ENCODE data around the gene GOT2.
"Not testable (repeated sequence)": the region's sequence is repeated elsewhere in the genome, so short reads cannot be mapped to it uniquely, and the experiment has no call there.

The GOT2 gene

GRCh38 chr16:58733671-58734458 lies at the start of gene GOT2:
GOT2 (minus strand) TSS chr16:58734316; CDS start chr16:58734228, 88 bp downstream.
- DNase-seq (ENCODE audit: low read depth in 2 of 2) = peak; percentile 69 to 76

GRCh38 chr16:58779291-58779690 lies 45.2 kb upstream of the GOT2 start:
- DNase-seq (ENCODE audit: low read depth in 2 of 2) = not testable (repeated sequence)

GRCh38 chr16:58773870-58774269 lies 39.8 kb upstream of the GOT2 start:
- DNase-seq (ENCODE audit: low read depth in 2 of 2) = no peak

- no peak for DNase-seq (ENCODE audit: low read depth in 2 of 2)
Measured at GRCh38 chr16:58768145-58768544, 34.0 kb upstream of the GOT2 start.

GRCh38 chr16:58767581-58767980 lies 33.5 kb upstream of the GOT2 start:
- DNase-seq (ENCODE audit: low read depth in 2 of 2) = no peak

DNA sequence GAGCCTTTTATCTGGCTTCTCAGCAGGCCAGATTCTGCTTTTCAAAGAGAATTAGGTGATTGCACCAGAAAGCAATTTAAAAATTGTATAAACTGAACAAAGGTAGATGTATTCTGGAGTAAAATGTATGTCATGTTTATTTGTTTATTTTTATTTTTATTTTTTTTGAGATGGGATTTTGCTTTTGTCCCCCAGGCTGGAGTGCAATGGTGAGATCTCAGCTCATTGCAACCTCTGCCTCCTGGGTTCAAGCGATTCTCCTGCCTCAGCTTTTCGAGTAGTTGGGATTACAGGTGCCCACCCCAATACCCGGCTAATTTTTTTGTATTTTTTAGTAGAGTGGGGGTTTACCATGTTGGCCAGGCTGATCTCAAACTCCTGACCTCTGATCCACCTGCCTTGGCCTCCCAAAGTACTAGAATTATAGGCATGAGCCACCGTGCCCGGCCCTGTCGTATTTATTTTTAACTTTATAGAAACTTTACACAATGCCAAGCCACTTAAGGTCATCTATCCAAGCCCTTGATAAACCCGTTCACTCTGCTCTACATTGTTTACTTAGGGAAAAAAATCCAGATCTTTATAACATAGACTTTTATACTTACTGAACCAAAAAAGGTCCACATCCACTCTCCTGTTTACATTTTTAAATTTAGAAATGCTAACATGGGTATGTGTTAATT lies 22.7 kb upstream of the GOT2 start:
- no peak for DNase-seq (ENCODE audit: low read depth in 2 of 2)

GRCh38 chr16:58755989-58756649 lies 22.0 kb upstream of the GOT2 start:
- DNase-seq (ENCODE audit: low read depth in 2 of 2) = peak; percentile 65 to 66

- DNase-seq (ENCODE audit: low read depth in 2 of 2) = no peak
Measured at GRCh38 chr16:58753711-58754134, 19.6 kb upstream of the GOT2 start.

- no peak for DNase-seq (ENCODE audit: low read depth in 2 of 2)
Measured at GRCh38 chr16:58744497-58744896, 10.4 kb upstream of the GOT2 start.

GRCh38 chr16:58741976-58742375 lies 7.9 kb upstream of the GOT2 start:
- no peak for DNase-seq (ENCODE audit: low read depth in 2 of 2)

GRCh38 chr16:58741166-58741565 lies 7.0 kb upstream of the GOT2 start:
- DNase-seq (ENCODE audit: low read depth in 2 of 2) = no peak

DNA sequence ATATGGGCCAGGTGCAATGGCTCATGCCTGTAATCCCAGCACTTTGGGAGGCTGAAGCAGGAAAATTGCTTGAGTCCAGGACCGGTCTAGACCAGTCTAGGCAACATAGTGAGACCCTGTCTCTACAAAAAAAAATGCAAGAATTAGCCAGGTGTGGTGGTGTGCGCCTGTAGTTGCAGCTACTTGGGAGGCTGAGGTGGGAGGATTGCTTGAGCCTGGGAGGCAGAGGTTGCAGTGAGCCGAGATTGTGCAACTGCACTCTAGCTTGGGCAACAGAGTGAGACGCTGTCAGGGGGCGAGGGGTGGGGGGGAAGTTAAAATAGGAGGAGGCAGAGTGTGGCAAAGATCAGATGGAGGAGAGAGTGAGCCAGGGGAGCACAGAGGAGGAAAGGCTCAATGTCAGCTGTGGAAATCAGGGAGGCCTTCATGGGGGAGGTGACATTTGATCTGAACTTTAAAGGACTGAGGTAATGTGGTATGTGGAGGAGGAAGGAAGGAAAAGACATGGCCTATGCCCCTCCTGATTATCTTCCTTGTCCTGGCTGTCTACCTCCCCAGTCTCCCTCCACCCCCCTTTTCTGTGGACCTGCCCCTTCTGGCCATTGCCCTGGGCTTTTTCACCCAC lies 4.7 kb upstream of the GOT2 start:
- no peak for DNase-seq (ENCODE audit: low read depth in 2 of 2)

GRCh38 chr16:58736341-58736740 lies 2.2 kb upstream of the GOT2 start:
- not testable (repeated sequence) for DNase-seq (ENCODE audit: low read depth in 2 of 2)

- DNase-seq (ENCODE audit: low read depth in 2 of 2) = no peak
Measured at GRCh38 chr16:58734459-58734787, 307 bp upstream of the GOT2 start.

DNA sequence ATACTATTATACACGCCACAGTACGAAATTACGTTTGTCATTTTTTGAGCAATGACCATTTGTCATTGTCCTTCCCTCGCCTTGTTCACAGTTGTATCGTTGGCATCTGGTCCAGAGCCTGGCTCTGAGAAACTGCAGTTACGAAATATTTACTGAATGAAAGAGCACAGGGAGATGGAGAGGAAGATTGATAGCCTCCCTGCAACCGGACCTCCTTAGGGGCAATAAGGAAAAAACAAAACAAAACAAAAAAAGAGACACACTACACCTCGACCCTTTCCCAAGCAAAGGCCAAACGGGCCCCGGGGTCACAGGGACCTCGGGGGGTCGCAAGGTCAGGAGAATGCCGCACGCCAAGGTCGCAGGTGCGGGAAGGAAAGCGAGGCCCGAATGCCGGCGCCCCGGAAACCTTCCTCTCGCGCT lies 857 bp downstream of the GOT2 start:
- DNase-seq (ENCODE audit: low read depth in 2 of 2) = no peak

DNA sequence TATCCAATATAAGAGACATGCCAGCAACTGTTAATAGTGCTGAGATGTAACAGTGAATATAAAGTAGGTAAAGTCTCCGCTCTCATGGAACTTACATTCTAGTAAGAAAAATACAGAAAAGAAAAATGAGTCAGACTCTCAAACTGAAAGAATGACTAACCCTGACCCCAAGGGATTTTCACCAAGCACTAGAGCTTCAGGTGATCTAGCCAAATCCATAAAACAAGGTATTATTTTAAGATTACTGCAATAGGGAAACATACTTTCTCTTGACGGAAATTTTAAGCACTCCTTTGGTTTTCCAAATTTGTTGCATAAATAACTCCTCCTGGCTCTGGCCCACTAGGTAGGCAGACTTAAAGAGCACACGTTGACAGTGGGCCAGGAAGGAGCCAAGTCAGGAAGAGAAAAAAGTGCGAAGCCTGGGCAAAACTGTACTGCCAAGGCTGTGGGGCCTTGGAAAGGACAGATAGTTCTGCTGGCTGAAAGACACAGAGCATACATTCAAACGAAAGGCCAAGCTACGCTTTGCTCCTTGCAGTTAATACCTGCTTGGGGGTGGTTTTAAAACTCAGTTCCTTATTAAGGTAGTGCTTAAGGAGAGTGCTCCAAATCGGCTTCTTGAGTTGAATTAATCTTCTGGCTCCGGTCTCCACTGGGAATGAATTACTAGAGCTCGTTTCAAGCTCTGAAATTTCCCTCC lies 1.4 kb downstream of the GOT2 start:
- no peak for DNase-seq (ENCODE audit: low read depth in 2 of 2)

GRCh38 chr16:58730724-58731370 lies 3.3 kb downstream of the GOT2 start:
- DNase-seq (ENCODE audit: low read depth in 2 of 2) = no peak

DNA sequence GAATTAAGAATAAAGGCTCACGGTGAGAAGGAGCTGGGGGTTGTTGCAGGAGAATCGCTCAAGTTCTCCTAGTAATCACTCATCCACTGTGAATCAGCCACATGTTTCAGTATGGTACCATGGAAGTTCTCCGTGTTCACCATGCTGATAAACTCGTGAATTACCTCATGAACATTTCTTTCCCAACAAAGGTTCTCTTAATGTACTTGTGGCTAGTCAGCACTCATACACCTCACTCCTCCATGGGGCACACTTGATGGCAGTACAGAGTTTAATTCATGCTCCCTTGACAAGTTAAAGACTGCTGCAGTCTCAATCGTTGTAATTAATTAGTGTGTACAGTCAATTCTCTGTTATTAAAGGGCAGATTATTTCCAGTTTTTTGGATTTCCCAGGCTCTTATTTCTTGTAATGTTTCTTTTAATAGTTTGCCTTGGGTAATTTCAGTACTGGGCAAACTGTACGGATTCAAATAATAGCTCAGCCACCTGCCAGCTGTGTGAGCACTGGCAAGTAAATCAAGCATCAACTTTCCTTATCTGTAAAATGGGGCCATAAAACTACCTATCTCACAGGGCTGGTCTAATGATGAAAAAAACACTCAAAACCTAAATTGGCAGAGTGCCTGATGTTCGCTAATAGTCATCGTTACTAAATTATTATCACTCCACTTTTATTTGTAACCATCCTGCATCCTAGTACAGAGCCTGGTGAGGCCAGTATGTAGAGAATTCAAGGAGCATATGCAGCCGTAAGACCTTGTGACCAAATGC lies 6.1 kb downstream of the GOT2 start:
- no peak for DNase-seq (ENCODE audit: low read depth in 2 of 2)

DNA sequence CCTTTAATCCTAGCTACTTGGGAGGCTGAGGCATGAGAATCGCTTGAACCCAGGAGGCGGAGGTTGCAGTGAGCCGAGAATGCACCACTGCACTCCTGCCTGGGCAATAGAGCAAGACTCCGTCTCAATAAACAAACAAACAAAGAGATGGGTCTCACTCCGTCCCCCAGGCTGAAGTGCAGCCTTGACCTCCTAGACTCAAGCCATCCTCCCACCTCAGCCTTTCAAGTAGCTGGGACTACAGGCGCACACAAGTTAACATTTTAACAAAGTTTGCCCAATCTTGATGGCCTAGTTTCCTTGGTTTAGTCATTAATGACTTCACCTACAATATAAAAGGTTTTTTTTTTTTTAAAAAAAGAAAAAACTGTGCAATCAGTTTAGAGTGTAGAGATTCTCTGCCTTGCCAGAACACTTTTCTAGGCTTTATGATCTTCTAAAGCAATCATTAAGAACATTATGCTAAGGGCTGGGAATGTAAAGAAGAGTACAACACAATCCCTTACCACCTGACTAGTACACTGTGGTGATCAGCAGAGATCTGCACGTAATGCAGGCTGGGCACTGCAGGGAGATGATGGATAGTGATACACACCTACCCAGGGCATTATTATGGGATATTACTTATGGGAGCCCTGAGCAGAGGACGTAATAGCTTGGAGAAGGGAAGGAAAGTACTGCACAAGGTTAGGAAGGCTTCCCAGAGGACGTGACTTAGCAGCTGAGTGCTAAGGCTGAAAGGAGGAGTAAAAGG lies 6.9 kb downstream of the GOT2 start:
- no peak for DNase-seq (ENCODE audit: low read depth in 2 of 2)

GRCh38 chr16:58723109-58723508 lies 11.0 kb downstream of the GOT2 start:
- DNase-seq (ENCODE audit: low read depth in 2 of 2) = no peak
